ENCODE results near the gene OST4.
"Not testable (repeated sequence)": the region's sequence is repeated elsewhere in the genome, so short reads cannot be mapped to it uniquely, and the experiment has no call there.

The OST4 gene

DNA sequence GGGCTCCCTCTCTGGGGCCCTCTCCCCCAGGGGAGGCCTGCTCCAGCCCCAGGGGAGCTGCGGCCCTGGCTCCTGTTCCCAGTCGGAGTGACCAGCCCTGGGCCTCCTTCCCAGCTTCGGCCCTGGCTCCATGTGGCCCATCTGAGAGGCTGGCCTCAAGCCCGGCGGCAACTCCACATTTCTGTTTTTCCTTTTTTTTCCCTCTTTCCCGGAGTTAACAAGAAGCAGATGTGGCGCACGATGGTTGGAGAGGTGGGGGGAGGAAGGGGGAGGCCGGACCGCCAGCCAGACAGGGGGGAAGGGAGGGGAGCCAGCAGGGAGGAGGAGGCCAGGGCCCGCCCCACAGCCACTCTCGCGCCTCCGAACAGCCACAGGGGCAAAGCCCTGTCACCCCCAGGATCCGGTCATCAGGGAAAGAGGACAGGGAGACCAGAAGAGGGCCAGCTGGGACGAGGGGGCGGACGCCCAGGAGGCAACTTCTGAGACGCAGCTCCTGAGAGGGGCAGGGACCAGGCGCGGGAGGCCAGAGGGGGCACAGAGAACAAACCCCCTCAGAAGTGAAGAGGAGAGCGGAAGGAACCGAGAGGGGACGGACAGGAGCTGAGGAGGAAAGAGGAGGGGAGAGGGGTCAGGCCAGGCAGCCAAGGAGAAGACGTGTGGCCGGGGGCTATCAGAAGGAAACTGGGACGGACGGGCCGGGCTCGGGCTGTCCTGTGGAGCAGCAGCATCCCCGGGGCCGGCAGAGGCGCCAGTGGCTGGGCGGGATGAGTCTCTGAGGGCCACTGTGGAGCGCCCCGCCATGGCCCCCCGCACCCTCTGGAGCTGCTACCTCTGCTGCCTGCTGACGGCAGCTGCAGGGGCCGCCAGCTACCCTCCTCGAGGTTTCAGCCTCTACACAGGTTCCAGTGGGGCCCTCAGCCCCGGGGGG is 7.1 kb upstream of the OST4 start, which contains the start of gene EMILIN1:
EMILIN1 (plus strand) TSS at position 349 of the 928 bp plus-strand sequence; CDS start at position 800, 451 bp downstream.
- no peak for DNase-seq

DNA sequence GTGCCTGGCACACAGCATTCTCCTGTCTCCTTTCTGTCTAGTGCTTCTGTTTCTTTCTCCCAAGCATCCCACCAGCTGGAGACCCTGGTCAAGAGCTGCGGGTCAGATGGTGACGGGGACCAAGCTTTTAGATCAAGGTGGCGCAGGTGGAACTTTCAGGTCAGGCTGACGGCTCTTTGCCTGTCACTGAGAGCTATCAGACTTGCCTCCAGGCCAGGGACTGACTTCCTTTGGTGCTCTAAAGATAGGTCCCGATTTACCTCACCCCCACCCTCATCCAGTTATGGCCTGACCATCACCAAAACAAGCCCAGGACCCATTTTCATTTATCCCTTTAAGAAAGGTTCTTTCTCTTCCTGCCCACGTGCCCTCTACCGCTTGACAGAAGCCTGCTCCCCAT is 5.8 kb upstream of the OST4 start:
- DNase-seq = no peak

DNA sequence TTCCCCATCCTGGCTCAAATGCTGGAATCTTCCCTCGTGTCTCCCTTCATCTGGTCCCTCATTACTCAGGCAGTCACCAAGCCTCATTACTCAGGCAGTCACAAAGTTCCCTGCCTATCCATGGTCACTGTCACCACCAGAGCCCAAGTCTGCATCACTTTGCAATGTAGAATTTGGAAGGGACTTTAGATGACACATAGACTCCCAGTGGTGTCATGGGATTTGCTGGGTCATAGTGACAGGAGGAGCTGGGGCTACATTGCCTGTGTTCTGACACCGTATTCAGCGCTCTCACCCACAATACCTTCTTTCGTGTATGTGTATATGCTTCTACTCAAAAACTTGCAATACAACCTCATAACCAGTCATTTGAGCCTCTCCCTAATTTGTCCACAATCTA is 4.9 kb upstream of the OST4 start:
- no peak for DNase-seq

DNA sequence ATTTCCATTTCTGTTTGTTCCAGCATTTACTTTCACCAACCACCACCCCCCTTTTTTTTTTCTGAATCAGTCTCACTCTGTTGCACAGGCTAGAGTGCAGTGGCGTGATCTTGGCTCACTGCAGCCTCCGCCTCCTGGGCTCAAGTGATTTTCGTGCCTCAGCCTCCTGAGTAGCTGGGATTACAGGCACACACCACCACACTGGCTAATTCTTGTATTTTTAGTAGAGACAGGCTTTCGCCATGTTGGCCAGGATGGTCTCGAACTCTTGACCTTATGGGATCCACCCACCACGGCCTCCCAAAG is 4.1 kb upstream of the OST4 start:
- DNase-seq = not testable (repeated sequence)

DNA sequence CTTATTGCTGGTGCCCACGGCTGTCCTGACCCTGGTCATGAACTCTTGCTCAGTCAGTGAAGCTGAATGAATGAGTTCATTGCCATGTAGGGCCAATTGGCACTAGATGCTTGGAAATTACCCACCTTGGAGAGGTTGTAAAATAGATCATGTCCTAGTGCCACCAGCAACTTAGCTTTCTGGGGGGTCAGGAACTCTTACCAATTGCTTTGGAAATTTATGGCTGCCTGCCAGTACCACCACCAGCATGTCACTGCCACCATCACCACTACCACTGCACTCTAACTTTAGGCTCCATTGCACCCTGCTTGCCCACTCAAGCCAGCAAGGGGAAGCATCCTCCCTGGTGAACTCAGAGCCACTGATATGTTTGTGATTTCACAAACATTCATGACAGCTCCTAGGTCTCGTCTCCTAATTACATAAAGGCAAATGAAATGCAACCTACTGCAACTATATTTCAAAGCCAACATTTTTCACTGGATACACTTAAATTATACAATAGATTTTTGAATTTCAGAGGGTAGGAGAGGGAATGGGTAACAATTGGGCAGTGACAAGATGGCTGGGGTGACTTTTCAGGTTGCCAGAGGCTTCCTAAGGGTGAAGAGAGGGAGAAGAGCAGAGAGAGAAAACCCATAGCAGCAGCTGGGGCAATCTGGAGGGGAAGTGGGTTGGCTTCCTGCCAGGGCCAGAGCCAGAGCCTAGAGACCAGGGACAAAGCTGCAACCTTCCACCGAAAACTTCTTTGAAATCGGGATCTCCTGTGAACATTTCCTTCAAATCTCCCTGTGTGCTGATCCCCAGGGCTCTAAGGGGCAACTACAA is 3.5 kb upstream of the OST4 start:
- peak; percentile 13 to 69 (median 38) for DNase-seq

DNA sequence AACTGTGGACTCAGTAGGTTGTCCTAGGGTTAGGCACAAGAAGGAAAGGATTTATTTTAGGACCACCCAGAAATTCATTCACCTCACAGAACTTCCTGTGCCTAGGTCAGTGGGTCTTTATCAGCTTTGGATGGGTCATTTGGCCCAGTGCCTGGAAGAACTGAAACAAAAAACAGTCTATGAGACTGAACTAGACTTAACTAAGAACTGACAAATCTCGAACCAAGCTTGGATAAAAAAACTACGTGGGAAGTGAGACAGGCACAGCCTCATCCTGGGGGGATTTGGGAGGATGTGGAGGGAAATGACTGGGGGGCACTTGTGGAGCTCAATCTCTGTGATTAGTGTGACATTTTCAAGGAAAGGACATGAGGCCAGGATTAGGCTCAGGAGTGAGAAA is 2.3 kb upstream of the OST4 start:
- no peak for DNase-seq

DNA sequence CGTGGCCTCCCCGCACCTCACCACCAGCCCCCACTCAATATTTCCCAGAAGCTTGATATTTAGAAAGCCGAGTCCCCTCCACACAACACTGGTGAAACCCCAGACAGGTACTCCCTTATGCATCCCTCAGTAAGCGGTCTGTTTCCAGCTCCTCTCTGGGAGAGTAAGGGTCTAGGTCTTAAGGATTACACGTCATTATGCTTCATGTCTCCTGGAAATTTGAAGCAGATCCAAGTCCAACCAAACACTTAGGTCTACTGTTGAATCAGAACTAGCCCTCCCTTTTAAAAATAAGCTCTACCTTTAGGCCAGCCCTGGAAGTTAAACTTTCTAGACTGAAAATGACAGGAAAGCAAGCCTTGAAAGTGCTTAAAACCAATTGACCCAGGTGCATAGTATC is 1.5 kb upstream of the OST4 start:
- DNase-seq = no peak

DNA sequence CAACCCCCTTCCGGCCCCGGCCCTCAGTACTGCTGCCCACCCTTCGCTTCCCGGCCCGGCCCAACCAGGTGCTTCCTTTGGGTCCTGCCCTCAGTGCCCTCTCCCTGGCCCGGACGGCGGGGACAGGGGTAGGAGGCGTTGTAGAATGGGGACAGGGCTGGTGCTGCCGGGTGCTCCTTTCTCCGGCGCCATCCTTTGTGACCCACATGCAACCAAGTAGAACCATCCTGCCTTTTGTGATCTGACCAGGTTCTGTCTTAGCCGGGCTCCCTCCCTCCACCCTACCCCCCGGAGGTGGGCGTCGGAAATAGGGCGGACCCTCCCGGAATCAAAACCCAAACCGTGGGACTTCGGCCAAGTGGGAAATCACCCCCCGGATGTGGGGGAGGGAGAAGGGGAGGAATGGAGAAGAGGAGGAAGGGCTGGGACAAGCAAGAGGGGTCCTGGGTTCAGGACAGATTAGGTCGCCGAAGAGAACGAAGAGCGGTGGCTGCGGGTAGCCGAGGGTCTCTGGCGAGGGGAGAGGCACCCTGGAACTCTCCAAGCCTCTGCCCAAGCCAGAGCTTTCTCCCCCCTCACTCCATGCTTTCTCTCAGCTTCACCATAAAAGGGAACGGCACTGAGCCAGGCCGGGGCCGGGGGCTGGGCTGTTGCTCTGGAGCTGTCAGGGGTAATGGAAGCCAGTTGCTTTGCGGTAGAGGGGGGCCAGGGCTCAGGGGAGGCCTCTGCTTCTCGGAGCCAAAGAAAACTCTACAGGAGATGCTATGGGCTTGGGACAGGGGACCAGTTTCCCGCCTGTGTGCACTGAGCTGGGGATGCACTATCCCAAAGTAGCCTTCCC is 756 bp upstream of the OST4 start:
- peak in 4 of 6 experiments; percentile 29 to 52 (median 37) for DNase-seq

DNA sequence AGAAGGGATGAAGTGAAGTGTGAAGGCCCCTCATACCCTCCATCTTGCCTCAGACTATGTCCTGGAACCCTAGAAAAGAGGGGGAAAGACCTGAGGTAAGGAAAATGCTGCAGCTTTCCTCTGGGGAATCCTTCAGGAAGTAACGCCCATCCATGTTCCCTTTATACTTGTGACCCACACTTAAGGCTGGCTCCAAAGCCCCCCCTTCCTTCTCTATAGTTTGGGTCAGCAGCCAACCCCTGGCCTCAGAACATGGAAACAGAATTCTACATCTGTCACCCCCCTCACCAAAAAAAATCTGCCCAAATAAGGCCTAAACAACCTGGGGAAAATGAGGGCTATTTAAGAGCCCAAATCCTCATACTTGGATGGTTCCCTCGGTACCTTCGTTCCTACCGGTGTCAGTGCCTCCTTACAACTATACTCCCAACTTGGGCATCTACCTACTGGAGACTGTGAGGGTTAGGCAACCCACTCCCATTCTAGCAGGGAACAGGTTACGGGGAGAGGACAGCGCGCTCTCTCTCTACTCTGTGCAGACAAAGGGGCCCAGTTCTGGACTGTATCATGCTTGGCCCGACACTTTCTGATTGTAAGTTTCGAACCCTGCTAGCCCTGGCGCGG is 689 bp downstream of the OST4 start:
- DNase-seq = no peak

DNA sequence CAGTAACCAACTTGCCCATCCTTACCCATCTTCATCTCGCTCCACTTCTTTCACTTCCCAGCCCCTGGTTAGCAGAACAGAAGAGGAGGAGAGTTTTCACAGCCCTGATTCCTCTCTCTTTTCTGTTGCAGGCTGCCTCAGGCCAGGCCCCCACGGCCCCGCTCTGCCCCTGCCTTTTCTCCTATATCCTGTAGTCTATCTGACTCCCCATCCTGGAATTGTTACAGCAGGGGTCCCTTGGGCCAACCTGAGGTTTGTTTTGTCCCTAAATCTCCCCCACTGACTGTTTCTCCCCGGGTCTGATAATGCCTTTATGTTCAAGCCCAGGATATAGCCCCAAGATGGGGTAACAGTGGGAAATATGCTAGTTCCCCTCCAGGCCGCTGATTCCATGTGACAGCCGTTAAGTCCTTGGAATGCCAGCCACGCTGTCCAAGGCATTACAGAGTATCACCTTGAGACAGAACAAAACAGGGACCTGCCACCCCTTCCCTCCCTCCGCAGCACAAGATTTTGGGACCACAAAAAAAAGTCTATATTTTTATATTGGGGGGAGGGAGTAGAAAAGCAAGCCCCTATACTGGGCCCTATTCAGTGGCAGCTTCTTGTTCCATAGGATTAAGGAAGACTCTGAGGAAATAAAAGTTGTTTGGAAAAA is 1.4 kb downstream of the OST4 start:
- no peak for DNase-seq

DNA sequence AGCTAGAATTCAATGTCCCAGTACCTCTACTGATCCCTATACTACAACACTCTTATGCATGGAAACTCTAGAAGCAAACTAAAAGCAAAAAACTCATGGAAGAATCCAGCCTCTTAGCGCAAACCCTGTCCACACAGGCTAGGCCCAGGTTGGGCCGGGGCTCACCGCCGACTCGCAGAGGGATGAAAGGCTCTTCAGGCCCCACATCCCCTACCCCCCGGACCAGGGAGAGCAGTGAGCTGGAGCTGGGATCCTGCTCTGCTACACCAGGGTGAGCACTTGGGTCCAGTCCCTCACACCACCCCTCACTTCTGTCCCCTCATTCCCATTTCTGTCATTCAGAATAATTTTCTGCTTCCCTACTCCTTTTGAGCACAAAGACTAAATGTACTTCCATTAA is 2.0 kb downstream of the OST4 start:
- DNase-seq = no peak

DNA sequence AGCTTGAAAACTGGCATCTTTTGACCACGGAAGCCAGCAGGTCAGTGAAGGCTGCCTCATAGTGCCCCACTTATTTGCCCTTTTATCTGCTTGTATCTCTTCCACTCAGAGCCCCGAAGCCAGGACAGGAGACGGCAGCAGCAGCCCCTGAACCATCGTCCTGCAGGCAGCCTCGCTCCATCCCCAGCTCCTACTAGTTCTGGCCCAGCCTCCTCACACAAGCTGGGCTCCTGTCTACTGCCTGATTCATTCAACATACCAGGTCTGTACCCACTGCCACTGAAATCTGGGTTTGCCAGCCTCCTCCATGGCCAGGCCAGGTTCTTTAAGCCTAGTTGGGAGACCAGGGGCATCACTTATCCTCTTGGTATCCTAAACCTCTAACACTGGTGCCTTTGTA is 4.1 kb downstream of the OST4 start:
- no peak for DNase-seq

DNA sequence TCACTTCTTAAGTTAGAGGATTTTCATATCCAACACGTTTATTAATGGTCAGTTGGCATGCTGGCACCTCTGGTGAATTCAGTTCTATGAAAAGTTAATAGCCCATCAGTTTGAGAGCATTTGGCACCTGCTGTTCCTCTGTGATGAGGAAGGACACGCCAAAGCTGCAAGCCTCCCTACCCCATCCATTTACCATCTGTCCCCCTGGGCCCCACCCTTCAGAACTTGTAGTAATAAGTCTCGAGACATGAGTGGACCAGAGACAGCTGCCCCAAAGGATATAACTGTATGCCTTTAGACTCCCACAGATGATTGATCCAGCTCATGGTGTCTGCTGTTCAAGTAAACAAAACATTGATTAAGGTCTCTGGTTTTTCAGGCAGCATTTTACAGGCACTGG is 6.3 kb downstream of the OST4 start:
- no peak for DNase-seq

DNA sequence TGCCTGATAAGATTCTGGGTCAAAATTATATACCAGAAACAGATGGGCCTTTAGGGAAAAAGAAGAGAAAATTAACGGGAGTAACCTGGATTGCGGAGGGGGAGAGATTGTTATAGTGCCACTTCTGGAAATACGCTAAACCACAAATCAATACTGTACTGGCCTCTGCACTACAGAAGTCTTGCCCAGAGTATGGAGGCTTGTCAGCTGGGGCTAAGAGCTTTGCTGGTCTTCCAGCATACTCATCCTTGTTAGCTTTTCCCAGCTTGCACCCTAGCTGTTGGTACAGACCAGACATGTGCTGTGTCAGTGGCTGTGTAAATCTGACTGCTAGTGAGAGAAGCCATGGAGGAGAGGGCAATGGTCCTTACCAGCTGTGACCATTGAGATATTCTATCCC is 11.1 kb downstream of the OST4 start:
- DNase-seq = no peak

DNA sequence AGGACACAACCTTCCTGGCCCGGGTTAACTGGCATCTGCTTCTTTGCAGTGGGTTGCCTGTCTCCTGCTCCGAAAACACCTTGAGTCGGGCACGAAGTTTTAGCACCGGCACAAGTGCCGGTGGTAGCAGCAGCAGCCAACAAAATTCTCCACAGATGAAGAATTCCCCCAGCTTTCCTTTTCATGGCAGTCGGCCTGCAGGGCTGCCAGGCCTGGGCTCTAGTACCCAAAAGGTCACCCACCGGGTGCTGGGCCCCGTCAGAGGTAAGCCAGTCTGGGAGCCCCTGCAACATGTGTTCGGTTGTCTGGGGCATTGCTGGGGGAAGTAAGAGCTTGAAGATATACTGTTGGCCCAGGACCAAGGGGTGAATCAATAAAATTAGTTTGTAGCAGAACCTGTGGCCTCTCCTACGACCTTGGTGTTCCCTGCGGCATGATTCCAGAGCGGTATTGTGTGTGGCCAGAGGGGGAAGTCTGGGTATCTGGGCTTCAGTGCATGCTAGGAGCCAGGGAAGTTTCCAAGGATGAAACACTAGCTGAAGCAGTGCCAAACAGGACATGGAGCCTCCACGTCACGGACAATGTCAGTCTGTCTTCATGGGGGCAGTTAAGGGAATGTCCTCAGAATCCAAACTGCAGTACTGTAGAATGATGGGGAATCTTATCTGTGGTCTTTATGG is 12.2 kb downstream of the OST4 start:
- no peak for DNase-seq

DNA sequence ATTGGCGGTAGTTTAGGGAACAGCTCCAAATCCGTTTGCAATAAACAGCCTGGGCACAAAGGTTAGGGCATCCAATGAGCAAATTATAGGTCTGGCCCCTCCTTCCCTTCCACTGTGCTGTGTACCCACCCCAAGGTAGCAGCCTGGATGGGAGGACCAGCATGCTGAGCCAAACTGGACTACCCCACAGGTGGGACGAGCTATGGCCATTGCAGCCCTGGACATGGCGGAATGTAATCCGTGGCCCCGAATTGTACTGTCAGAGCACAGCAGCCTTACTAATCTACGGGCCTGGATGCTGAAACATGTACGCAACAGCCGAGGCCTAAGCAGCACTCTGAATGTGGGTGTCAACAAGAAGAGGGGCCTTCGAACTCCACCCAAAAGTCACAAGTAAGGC is 13.2 kb downstream of the OST4 start:
- DNase-seq = no peak

DNA sequence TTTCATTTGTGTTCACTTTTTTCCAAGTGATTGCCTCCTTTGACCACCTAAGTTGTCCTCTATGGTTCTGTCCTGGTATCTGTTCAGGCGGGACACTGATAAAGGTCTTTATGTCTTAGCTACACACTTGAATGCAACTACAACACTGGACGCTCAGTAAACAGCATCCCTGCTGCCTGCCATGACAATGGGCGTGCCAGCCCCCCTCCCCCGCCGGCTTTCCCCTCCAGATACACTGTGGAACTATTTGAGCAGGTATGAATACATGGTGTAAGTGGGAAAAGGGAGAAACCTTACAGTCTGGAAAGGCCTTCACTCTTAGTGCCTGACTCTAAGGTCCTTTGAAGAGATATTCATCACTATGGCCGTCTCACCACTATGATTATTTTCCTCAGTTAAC is 14.3 kb downstream of the OST4 start:
- DNase-seq = no peak

DNA sequence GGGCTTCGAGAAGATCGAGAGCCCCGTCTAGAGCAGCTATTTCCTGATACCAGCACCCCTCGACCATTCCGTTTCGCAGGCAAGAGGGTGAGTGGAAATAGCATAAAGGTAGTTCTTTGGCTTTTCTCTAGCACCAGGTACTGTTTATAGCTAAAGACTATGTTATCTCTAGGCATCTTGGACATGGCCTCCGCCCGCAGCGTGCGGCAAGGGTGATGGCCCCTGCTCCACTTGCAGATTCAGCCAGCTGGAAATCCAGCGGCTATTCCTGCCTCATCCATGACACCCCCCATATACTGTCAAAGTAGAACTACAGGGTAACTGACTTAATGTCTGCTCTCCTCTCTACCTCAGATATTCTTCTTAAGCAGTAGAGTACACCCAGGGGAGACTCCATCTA is 16.7 kb downstream of the OST4 start:
- DNase-seq = no peak

DNA sequence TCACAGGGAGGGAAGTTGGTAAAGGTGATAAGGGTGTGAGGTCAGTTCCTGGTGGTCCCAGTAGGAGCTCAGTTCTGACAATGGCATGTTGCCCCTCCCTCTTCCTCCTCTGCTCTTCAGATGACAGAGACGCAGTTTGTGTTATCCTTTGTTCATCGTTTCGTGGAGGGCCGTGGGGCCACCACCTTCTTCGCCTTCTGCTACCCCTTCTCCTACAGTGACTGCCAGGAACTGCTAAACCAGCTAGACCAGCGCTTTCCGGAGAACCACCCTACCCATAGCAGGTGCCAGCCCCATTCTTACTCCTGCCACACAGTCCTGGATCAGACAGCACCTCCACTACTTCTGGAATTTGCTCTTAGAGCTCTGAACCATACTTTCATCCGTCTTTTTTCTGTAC is 17.7 kb downstream of the OST4 start:
- DNase-seq = no peak

DNA sequence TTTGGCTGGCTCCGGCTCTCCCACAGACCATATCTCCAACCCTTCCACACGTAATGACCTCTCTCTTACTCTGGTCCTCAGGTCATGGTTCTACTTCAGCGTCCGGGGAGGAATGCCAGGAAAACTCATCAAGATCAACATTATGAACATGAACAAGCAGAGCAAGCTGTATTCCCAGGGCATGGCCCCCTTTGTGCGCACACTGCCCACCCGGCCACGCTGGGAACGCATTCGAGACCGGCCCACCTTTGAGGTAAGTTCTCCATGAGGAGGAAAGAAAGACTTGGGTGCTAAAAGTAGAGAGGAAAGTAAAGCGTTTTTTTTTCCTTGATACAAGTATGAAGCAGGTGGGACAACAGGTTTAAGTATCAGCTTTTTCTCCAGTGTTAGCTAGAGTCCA is 18.1 kb downstream of the OST4 start:
- no peak for DNase-seq

DNA sequence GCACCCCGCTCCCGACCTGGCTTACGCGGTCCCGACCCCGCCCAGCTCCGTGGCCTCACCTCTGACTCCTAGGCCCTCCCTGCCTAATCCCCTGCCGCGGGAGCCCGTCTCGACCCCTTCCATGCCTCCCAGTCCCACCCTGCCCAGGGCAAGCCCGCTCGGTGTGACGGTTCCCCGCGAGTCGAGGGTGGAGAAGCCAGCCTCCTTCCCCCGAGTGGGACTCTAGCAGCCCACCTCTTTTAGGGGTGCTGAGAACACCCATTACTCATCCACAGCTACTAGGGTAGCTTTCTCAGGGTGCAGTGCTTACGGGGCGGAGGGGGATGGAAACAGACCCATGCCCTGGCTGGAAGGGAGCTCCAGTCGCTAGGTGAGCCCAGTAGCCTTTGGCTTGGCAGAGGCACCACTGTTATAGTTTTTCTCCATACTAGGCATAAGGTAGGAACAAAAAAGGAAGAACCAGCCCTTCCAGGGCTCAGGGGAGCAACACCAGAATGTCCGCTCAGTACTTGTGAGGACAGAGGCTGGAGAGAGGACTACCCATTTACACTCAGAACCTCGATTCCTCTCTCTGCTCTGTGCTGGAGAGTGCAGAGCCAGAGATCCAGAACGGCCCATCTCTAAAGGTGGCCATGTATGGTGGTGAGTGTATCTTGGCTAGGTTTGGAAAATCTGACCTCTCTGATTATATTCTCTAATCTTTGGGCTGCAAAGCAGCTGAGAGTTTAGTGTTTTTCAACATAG is 19.4 kb downstream of the OST4 start:
- peak in 1 of 6 experiments; percentile 73 for DNase-seq

Data from stimulated activated naive CD4-positive, alpha-beta T cell (primary cell).